GM19452 (cell line): ENCODE data around the gene TOR1A.
A peak's percentile ranks its signal among the peaks of the same experiment; 100 is the strongest.

Experiments
- ATAC-seq: cut with Tn5 transposase; IDR thresholded peaks from one replicate; pipeline ENCODE4 v1.9.1; 2021; ENCODE audit not compliant: unreplicated experiment

The TOR1A gene

GRCh38 chr9:129823935-129824601, at the start of gene TOR1A:
Gene TOR1A, minus strand, starts transcription at chr9:129824136. Its CDS starts 51 bp downstream, at chr9:129824085.
- ATAC-seq: peak; percentile 88

- no peak for ATAC-seq
Observed at GRCh38 chr9:129871046-129871445, 47.1 kb upstream of the TOR1A start.

GRCh38 chr9:129869585-129870501, 45.9 kb upstream of the TOR1A start:
- no peak for ATAC-seq

GRCh38 chr9:129868872-129869486, 45.0 kb upstream of the TOR1A start:
- ATAC-seq: no peak

- ATAC-seq: no peak
Observed at GRCh38 chr9:129868023-129868871, 44.3 kb upstream of the TOR1A start.

GRCh38 chr9:129867136-129868022, 43.4 kb upstream of the TOR1A start:
- no peak for ATAC-seq

GRCh38 chr9:129866394-129867135, 42.6 kb upstream of the TOR1A start:
- no peak for ATAC-seq

GRCh38 chr9:129865668-129866320, 41.9 kb upstream of the TOR1A start:
- no peak for ATAC-seq

GRCh38 chr9:129864991-129865647, 41.2 kb upstream of the TOR1A start:
- no peak for ATAC-seq

- ATAC-seq: no peak
Observed at GRCh38 chr9:129863059-129863690, 39.2 kb upstream of the TOR1A start.

- no peak for ATAC-seq
Observed at GRCh38 chr9:129861447-129861827, 37.5 kb upstream of the TOR1A start.

GRCh38 chr9:129860653-129861446, 36.9 kb upstream of the TOR1A start:
- no peak for ATAC-seq

GRCh38 chr9:129858167-129858962, 34.4 kb upstream of the TOR1A start:
- ATAC-seq: no peak

GRCh38 chr9:129857207-129857606, 33.3 kb upstream of the TOR1A start:
- ATAC-seq: no peak

GRCh38 chr9:129854588-129855110, 30.7 kb upstream of the TOR1A start:
- ATAC-seq: no peak

- no peak for ATAC-seq
Observed at GRCh38 chr9:129853614-129854013, 29.7 kb upstream of the TOR1A start.
